Trophoblast cell (in vitro differentiated cells and primary cell): ENCODE data around the gene NPHP3.

Source experiments
- DNase-seq, 2 donors: peaks; one replicate each; pipeline ENCODE4 v3.0.0-alpha.2; 2016
- H2AFZ ChIP-seq: 2 replicates; pipeline ENCODE4 v1.6.1; 2013; ENCODE audit warnings: low read length, moderate library complexity, mild to moderate bottlenecking; ENCODE audit not compliant: insufficient read depth, poor library complexity
- H2AK5ac ChIP-seq: 2 replicates; pipeline ENCODE4 v1.6.1; 2013; ENCODE audit warnings: mild to moderate bottlenecking, low read length
- H2BK120ac ChIP-seq: 2 replicates; pipeline ENCODE4 v1.6.1; 2013; ENCODE audit warnings: low read length, mild to moderate bottlenecking, moderate library complexity; ENCODE audit not compliant: insufficient read depth, poor library complexity
- H2BK12ac ChIP-seq: 2 replicates; pipeline ENCODE4 v1.6.1; 2013; ENCODE audit warnings: mild to moderate bottlenecking, low read length, moderate library complexity
- H2BK5ac ChIP-seq: 2 replicates; pipeline ENCODE4 v1.6.1; 2013; ENCODE audit warnings: low read length, low read depth, moderate library complexity, mild to moderate bottlenecking; ENCODE audit not compliant: poor library complexity
- H3K14ac ChIP-seq: 2 replicates; pipeline ENCODE4 v1.6.1; 2013; ENCODE audit warnings: mild to moderate bottlenecking, low read length
- H3K18ac ChIP-seq: 2 replicates; pipeline ENCODE4 v1.6.1; 2013; ENCODE audit warnings: mild to moderate bottlenecking, low read length
- H3K23ac ChIP-seq: 2 replicates; pipeline ENCODE4 v1.6.1; 2013; ENCODE audit warnings: low read length
- H3K27ac ChIP-seq: 2 replicates; pipeline ENCODE4 v1.5.1; 2013; ENCODE audit warnings: low read depth, mild to moderate bottlenecking, inconsistent platforms, low read length, moderate library complexity
- H3K27me3 ChIP-seq: 2 replicates; pipeline ENCODE4 v1.6.1; 2013; ENCODE audit warnings: inconsistent platforms, mild to moderate bottlenecking, low read length, moderate library complexity; ENCODE audit not compliant: insufficient read depth
- H3K36me3 ChIP-seq, 2 experiments: 1 replicate in 1 of 2; 2 replicates in 1 of 2; pipeline ENCODE4 v1.6.1; 2013; ENCODE audit warnings: low read length in 2 of 2, mild to moderate bottlenecking in 2 of 2, moderate library complexity in 1 of 2; ENCODE audit not compliant: insufficient read depth in 2 of 2, control insufficient read depth in 1 of 2
- H3K4ac ChIP-seq: 2 replicates; pipeline ENCODE4 v1.6.1; 2013; ENCODE audit warnings: low read depth, mild to moderate bottlenecking, low read length, moderate library complexity
- H3K4me1 ChIP-seq, 2 experiments: 1 replicate in 1 of 2; 2 replicates in 1 of 2; pipeline ENCODE4 v1.6.1; 2013; ENCODE audit warnings: low read length in 2 of 2, mild to moderate bottlenecking in 2 of 2, moderate library complexity in 1 of 2; ENCODE audit not compliant: insufficient read depth in 2 of 2, control insufficient read depth in 1 of 2
- H3K4me2 ChIP-seq: 2 replicates; pipeline ENCODE4 v1.6.1; 2013; ENCODE audit warnings: inconsistent platforms, mild to moderate bottlenecking, low read length, moderate library complexity
- H3K4me3 ChIP-seq: 2 replicates; pipeline ENCODE4 v1.5.1; 2013; ENCODE audit warnings: mild to moderate bottlenecking, low read depth, low read length, inconsistent platforms
- H3K79me1 ChIP-seq: one replicate; pipeline ENCODE4 v1.6.1; 2013; ENCODE audit warnings: low read length
- H3K79me2 ChIP-seq: 2 replicates; pipeline ENCODE4 v1.6.1; 2013; ENCODE audit warnings: low read length, mild to moderate bottlenecking; ENCODE audit not compliant: control insufficient read depth, insufficient read depth, poor library complexity
- H3K9ac ChIP-seq: 2 replicates; pipeline ENCODE4 v1.6.1; 2013; ENCODE audit warnings: mild to moderate bottlenecking, low read length
- H3K9me3 ChIP-seq: 2 replicates; pipeline ENCODE4 v1.6.1; 2013; ENCODE audit warnings: low read depth, mild to moderate bottlenecking, control low read depth, inconsistent platforms, low read length; ENCODE audit not compliant: insufficient read depth
- H4K12ac ChIP-seq: 2 replicates; pipeline ENCODE4 v1.6.1; 2013; ENCODE audit warnings: low read depth, mild to moderate bottlenecking, low read length, moderate library complexity
- H4K8ac ChIP-seq: 2 replicates; pipeline ENCODE4 v1.6.1; 2013; ENCODE audit warnings: low read depth, mild to moderate bottlenecking, low read length, moderate library complexity
- H4K91ac ChIP-seq: one replicate; pipeline ENCODE4 v1.6.1; 2013; ENCODE audit warnings: low read depth, mild to moderate bottlenecking, low read length, moderate library complexity
- WGBS: extraction: QIAGEN DNeasy Blood & Tissue Kit; methylation state at CpG from one replicate; pipeline ENCODE4 v1.1.7; 2013; ENCODE audit warnings: missing lambda C conversion rate; ENCODE audit not compliant: insufficient read length, insufficient coverage; ENCODE audit errors: extremely low coverage; 5-methylcytosine and 5-hydroxymethylcytosine counted together

The NPHP3 gene

GRCh38 chr3:132730891-132731580 lies 8.8 kb upstream of the NPHP3 start:
- Histone ChIP-seq H3K79me2 (no peaks in the 10 kb centered on the region), H3K4ac (no peak overlapping the region), H4K8ac (no peak overlapping the region), H3K23ac (no peak overlapping the region), H3K9ac (no peak overlapping the region), H2BK5ac (no peak overlapping the region), H2BK120ac (no peak overlapping the region), H4K12ac (no peak overlapping the region), H3K36me3 (no peaks in the 10 kb centered on the region), H3K79me1 (no peaks in the 10 kb centered on the region), H2AFZ (no peak overlapping the region), H3K4me2 (no peak overlapping the region), H3K27me3 (no peaks in the 10 kb centered on the region), H3K14ac (no peak overlapping the region), H3K4me1 (no peaks in the 10 kb centered on the region), H3K18ac (no peak overlapping the region), H3K4me3 (no peak overlapping the region), H3K27ac (no peak overlapping the region), H2BK12ac (no peak overlapping the region), H2AK5ac (no peak overlapping the region), H3K9me3 (no peaks in the 10 kb centered on the region), H4K91ac (no peak overlapping the region)
- peak in 1 of 2 donors; percentile 65 for DNase-seq
- no CpG with 5 or more reads among the region's 2 CpGs for WGBS

- Histone ChIP-seq H4K8ac (no peak overlapping the region), H3K14ac (no peak overlapping the region), H3K79me2 (peaks cover 8% of the 10 kb centered on the region), H2AK5ac (no peak overlapping the region), H3K23ac (no peak overlapping the region), H3K27ac (no peak overlapping the region), H3K18ac (no peak overlapping the region), H3K9ac (no peak overlapping the region), H3K4me3 (no peak overlapping the region), H4K12ac (no peak overlapping the region), H2BK5ac (no peak overlapping the region), H3K36me3 (no peaks in the 10 kb centered on the region), H3K4me2 (no peak overlapping the region), H3K9me3 (no peaks in the 10 kb centered on the region), H3K4me1 (peaks cover under 1 to 1% of the 10 kb centered on the region in 2 experiments), H2AFZ (no peak overlapping the region), H2BK12ac (no peak overlapping the region), H2BK120ac (no peak overlapping the region), H3K79me1 (peaks cover 9% of the 10 kb centered on the region), H4K91ac (no peak overlapping the region), H3K27me3 (no peaks in the 10 kb centered on the region), H3K4ac (no peak overlapping the region)
- peak in 1 of 2 donors; percentile 79 for DNase-seq
- no CpG with 5 or more reads among the region's 2 CpGs for WGBS
Measured at GRCh38 chr3:132726341-132726823, 4.2 kb upstream of the NPHP3 start.

- H2BK120ac ChIP-seq = peak overlapping the region; percentile 68
Measured at GRCh38 chr3:132723024-132723950, 1.1 kb upstream of the NPHP3 start.

GRCh38 chr3:132721479-132722164 lies 587 bp downstream of the NPHP3 start:
- H3K27ac ChIP-seq = peak overlapping the region; percentile 94
- peak overlapping the region; percentile 66 for H4K91ac ChIP-seq
- peak overlapping the region; percentile 92 for H2BK5ac ChIP-seq
- H3K14ac ChIP-seq = peak overlapping the region; percentile 94
- H3K18ac ChIP-seq = peak overlapping the region; percentile 70
- DNase-seq = peak; percentile 70 to 83
- H3K4me2 ChIP-seq = peak overlapping the region; percentile 86
- no peak overlapping the region for H3K23ac ChIP-seq
- peaks cover 10% of the 10 kb centered on the region for H3K79me1 ChIP-seq
- peak overlapping the region; percentile 85 for H3K4ac ChIP-seq
- H2BK12ac ChIP-seq = no peak overlapping the region
- H4K12ac ChIP-seq = peak overlapping the region; percentile 94
- no peak overlapping the region for H2AK5ac ChIP-seq
- peak overlapping the region; percentile 73 for H3K9ac ChIP-seq
- peak overlapping the region; percentile 87 for H4K8ac ChIP-seq
- peak overlapping the region; percentile 100 for H3K4me3 ChIP-seq
- peak overlapping the region; percentile 35 for H2BK120ac ChIP-seq
- no peaks in the 10 kb centered on the region for H3K27me3 ChIP-seq
- H3K9me3 ChIP-seq = no peaks in the 10 kb centered on the region
- no CpG with 5 or more reads among the region's 47 CpGs for WGBS
- peaks cover 10% of the 10 kb centered on the region for H3K79me2 ChIP-seq
- no peaks in the 10 kb centered on the region for H3K36me3 ChIP-seq
- H2AFZ ChIP-seq = peak overlapping the region; percentile 98
- H3K4me1 ChIP-seq = peaks cover 4 to 5% of the 10 kb centered on the region in 2 experiments

More at GRCh38 chr3:132723024-132723950, 1.1 kb upstream of the NPHP3 start:
- Histone ChIP-seq H3K4me3 (peak overlapping the region; percentile 83), H3K79me2 (peaks cover 10% of the 10 kb centered on the region), H3K4ac (no peak overlapping the region), H2AK5ac (no peak overlapping the region), H3K9ac (peak overlapping the region; percentile 71), H3K18ac (peak overlapping the region; percentile 92), H4K8ac (peak overlapping the region; percentile 98), H3K4me1 (peaks cover 4 to 5% of the 10 kb centered on the region in 2 experiments), H2BK12ac (no peak overlapping the region), H3K23ac (no peak overlapping the region), H4K91ac (peak overlapping the region; percentile 79), H3K27me3 (no peaks in the 10 kb centered on the region), H3K9me3 (no peaks in the 10 kb centered on the region), H2AFZ (peak overlapping the region; percentile 61), H3K27ac (peak overlapping the region; percentile 97), H3K14ac (peak overlapping the region; percentile 92), H2BK5ac (peak overlapping the region; percentile 96), H3K79me1 (peaks cover 10% of the 10 kb centered on the region), H3K36me3 (no peaks in the 10 kb centered on the region), H3K4me2 (peak overlapping the region; percentile 87), H4K12ac (peak overlapping the region; percentile 73)
- no CpG with 5 or more reads among the region's 19 CpGs for WGBS
- DNase-seq = peak in 1 of 2 donors; percentile 92
